GM18502 (cell line): ENCODE data around the gene BRAF.
A peak's percentile ranks its signal among the peaks of the same experiment; 100 is the strongest.
"Not testable (repeated sequence)": the region's sequence is repeated elsewhere in the genome, so short reads cannot be mapped to it uniquely, and the experiment has no call there.

Source experiments
- ATAC-seq: cut with Tn5 transposase; IDR thresholded peaks from one replicate; pipeline ENCODE4 v1.9.1; 2021; ENCODE audit warnings: mild to moderate bottlenecking; ENCODE audit not compliant: unreplicated experiment, poor library complexity

Gene BRAF

GRCh38 chr7:140922741-140923345 lies 1.9 kb downstream of the BRAF start:
- no peak for ATAC-seq

GRCh38 chr7:140920745-140921144 lies 4.0 kb downstream of the BRAF start:
- ATAC-seq, result no peak

DNA sequence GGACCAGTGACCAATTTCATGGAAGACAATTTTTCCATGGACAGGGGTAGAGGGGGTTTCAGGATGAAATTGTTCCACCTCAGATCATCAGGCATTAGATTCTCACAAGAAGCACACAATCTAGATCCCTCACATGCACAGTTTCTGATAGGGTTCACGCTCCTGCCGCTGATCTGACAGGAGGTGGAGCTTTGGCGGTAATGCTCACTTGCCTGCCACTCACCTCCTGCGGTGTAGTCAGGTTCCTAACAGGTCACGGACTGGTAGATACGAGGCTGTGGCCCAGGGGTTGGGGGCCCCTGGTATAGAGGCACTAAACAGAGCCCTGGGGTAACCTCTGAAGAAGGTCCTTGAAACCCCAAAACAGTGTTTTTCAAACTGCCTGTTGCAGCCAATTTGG lies 6.5 kb downstream of the BRAF start:
- no peak for ATAC-seq

DNA sequence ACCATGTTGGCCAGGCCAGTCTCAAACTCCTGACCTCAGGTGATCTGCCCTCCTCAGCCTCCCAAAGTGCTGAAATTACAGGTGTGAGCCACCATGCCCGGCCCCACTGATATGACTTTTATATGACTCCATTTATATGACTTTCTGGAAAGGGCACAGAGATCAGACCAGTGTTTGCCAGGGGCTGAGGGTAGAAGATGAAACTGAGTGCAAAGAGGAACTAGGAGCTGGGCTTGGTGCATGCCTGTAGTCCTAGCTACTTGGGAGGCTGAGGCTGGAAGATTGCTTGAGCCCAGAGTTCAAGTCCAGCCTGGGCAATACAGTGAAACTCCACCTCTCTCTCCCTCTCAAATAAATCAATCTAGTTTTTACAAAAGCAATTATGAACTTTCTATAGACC lies 7.5 kb downstream of the BRAF start:
- no peak for ATAC-seq

DNA sequence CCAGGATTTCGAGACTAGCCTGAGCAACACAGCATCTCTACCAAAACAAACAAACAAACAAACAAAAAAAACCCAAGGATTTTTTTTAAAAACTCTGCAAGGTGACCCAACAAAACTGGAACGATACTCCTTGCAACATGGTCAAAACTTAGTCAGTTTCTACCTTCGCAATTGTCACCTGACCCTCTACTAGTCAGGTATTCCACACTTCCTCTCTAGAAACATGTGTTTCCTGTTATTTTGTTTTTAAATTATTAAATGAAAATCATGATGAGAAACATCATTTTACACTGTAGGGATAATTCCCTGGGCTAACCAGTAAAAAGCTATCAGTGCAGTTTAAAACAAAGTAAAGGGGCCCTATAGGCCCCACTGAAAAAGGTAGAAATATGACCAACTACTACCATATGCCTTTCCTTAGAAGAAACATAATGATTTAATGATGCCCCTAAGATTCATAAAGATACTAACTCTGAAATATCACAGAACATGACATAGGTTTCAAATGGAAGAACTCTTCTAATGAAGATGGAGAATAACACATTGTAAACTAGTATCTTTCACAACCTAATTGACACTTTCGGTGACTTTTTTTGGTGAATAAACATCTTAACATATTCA lies 8.7 kb downstream of the BRAF start:
- no peak for ATAC-seq

- ATAC-seq, result no peak
These were observed 10.6 kb downstream of the BRAF start for GRCh38 chr7:140914083-140914482.

DNA sequence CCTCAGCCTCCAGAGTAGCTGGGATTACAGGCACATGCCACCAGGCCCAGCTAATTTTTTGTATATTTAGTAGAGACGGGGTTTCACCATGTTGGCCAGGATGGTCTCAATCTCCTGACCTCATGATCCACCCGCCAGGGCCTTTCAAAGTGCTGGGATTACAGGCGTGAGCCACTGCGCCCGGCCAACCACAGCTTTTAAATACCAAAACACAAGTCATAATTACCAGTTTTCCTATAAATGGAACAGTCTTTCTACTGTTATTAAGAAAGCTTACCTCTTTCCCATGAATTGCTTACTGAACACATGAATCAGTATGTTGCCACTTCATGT lies 11.2 kb downstream of the BRAF start:
- ATAC-seq, result not testable (repeated sequence)

DNA sequence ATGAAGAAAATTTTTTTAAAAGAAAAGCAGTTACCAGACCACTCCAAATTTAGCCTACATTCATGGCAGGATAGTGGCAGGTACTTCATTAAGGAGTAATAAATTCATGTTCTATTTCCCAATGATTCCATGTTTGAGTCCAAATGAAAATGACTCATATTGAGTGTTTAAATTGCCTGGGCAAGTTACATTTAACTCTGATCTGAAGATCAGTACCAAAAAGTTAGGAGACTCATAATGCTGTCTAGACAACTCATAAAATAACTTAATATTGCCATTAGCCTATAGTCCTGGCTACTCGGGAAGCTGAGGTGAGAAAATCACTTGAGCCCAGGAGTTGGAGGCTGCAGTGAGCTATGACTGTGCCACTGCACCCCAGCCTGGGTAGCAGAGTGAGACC lies 13.0 kb downstream of the BRAF start:
- no peak for ATAC-seq

DNA sequence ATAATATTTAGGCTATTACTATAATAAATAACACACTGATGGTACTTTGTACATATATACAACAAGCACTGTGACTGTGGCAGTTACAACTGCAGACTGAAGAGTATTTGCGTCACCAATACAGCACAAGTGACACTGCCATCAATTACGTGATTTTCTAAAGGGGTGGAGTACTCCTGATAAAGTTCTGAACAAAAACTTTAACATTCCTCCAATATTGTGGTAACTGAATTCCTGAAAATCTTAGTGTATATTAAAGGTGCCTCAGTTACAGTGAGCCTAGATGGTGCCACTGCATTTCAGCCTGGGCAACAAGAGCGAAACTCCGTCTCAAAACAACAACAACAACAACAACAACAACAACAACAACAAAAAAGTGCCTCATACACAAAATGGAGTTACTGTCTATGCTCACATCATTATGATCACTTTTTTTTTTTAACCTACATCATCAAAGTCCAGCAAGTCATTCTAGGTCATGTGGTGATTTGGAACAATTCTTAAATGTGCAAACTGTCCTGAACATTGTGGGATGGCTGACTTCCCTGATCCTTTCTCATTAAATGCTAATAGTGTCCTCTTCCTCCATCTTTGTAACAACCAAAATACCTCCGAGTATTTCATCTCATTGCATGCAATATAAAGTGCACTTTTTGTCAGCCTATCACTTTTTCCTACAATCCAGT lies 15.1 kb downstream of the BRAF start:
- no peak for ATAC-seq

DNA sequence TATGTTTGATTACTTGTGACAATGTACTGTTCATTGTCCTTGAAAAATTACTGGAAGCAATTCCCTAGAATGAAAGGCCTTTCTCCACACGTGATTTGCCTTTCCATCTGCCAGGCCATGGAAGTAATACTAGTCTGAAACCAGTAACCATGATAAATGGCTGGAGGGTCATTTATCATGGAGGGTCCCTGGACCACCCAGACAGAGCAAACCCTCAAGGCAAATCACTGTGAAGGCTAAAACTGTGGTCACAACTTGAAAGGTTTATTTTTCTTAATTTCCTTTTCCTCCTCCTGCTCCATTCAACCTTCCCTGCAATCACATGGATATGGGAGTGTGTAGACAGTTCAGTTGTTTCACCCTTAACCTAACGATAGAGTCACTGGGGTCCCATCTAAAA lies 16.4 kb downstream of the BRAF start:
- ATAC-seq, result no peak

GRCh38 chr7:140903741-140904480 lies 20.8 kb downstream of the BRAF start:
- ATAC-seq, result no peak

DNA sequence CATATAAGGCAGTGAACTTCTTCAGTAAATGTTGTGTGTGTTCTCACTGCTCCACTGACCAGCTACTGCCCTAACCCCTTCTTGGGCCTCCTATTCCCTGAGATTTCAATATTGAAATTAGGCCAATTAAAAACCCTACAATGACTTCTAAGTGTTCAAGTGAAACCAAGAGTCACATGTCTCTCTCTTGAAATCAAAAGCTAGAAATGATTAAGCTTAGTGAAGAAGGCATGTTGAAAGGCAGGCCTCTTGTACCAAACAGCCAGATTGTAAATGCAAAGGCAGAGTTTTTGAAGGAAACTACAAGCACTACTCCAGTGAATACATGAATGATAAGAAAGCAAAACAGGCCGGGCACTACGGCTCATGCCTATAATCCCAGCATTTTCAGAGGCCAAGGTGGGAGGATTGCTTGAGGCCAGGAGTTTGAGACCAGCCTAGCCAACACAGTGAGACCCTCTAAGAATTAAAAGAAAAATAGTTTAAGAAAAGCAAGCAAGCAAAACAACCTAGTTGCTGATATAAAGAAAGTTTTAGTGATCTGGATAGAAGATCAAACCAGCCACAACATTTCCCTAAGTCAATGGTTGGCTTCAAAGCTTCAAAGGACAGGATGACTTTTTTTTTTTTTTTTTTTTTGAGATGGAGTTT lies 22.3 kb downstream of the BRAF start:
- ATAC-seq, result peak; percentile 91

GRCh38 chr7:140901941-140902302 lies 22.8 kb downstream of the BRAF start:
- ATAC-seq, result no peak

- no peak for ATAC-seq
These were observed 24.8 kb downstream of the BRAF start for GRCh38 chr7:140899883-140900282.

DNA sequence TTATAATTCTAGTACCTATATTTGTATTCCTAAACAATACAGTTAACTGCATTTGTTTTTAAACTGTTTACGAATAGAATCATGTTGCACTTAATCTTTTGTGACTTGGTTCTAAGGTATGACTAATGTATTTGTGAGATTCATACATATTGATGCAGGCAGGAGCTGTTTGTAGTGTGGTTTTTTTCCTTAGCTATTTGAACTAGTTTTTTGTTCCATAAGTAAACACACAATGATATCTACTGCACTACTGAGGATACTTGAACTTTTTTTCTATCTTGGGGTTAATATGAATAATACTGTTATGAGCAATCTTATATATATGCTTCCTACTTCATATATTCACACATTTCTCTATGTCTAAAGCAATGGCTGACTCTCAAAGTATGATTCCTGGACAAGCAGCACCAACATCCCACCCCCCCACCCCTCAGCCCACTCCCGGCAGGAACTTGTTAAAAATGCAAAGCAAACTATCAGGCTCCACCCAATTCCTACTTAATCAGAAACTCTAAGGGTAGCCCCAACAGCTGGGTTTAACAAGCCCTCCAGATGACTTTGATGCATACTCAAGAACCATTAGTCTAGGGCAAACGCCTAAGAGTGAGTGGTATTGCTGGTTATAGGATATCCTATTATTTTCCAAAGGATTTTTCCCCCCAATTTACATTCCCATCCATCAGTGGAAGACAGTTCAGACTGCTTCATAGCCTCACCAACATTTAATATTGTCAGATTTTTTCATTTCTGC lies 25.8 kb downstream of the BRAF start:
- ATAC-seq, result no peak

GRCh38 chr7:140896996-140897395 lies 27.7 kb downstream of the BRAF start:
- no peak for ATAC-seq

DNA sequence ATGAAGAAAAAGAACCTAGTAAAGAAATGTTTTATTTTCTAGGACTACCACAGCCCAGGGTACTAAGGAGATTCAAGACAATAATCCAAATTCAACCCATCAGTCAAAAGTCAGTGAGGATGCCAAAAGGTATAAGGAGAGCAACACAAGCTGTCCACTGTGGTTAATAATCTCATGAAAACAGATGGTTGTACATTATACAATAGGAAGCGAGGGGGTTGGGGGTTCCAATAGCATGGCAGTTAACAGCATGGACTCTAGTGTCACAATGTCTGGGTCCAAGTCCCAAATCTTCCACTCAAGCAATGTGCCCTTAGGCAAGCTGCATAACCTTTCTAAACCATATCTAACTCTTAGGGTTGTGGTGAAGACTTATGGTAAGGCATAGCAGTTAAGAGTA lies 35.1 kb downstream of the BRAF start:
- no peak for ATAC-seq

DNA sequence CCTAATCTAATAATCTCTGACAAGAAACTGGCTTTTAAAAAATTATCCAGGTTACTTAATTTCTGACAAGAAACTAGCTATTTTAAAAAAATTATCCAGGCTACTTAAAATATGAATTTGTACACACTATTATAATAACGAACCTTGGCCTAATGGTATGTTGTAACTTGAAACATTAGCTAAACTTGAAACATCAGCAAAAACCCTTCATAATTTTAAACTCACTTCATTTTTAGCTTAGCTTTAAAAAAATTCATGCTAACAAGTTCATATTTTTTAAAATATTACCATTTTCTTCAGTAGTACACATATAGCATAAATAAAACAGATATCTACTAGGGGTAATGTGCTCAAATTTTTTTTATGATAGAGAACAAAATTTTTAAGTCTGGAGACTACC lies 35.6 kb downstream of the BRAF start:
- no peak for ATAC-seq

DNA sequence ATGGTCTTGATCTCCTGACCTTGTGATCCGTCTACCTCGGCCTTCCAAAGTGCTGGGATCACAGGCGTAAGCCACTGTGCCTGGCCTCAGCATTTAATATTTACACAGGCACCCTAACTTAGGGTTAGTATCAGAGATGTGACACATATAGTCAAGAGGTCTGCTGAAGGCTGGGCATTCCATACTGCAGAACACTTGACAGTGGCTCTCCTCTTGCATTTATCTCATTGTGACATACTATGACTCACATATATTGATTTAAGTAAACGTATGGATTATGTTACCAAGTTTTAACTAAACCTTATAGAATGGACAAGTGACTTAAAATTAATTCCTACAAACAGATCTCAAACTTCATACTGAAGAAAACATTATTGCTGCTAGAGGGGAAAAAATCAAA lies 36.6 kb downstream of the BRAF start:
- no peak for ATAC-seq

DNA sequence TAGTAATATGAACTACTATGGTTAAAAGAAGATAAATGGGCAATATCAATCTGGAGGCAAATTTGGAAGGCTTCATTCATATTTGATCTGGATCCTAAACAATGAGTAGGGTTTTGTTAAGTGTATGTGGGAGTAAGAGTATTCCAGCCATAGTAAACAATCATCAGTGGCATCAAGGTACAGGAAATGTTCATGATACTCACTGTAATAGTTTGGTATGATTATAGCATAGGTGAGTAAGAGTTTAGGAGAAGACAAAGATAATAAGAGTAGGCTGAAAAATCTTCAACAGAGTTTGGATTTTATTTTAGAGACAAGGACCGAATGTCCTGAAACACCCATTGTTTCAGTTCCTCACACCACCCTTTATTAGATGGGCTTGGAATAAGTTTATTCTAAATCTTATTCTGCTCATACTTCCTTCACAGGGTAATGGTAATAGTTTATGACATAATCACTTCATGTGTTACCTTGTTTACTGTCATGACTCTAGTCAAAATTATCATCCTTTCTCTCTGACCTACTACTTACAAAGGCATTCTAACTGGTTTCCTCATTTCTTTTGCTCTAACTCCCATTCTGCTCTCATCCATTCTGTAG lies 38.9 kb downstream of the BRAF start:
- no peak for ATAC-seq
